Nephron (organoid): Measurements from ENCODE around the gene PNN.
"Not testable (repeated sequence)": the region's sequence is repeated elsewhere in the genome, so short reads cannot be mapped to it uniquely, and the experiment has no call there.

ENCODE experiments used
- H3K27ac Mint-ChIP-seq, 3 experiments: 2 replicates each; pipeline ENCODE4 v1.8.0; 2020; ENCODE audit warnings: mixed read lengths in 3 of 3, mild to moderate bottlenecking in 2 of 3, moderate library complexity in 1 of 3
- H3K27me3 Mint-ChIP-seq: 2 replicates; pipeline ENCODE4 v1.8.0; 2021; ENCODE audit warnings: low read depth, mild to moderate bottlenecking, moderate library complexity, mixed read lengths
- H3K36me3 Mint-ChIP-seq: 2 replicates; pipeline ENCODE4 v1.8.0; 2020; ENCODE audit warnings: low read depth, mixed read lengths
- H3K4me1 Mint-ChIP-seq: 2 replicates; pipeline ENCODE4 v1.8.0; 2020; ENCODE audit warnings: mixed read lengths
- H3K4me3 Mint-ChIP-seq, 3 experiments: 2 replicates each; pipeline ENCODE4 v1.8.0; 2020; ENCODE audit warnings: mild to moderate bottlenecking in 3 of 3, mixed read lengths in 3 of 3, moderate library complexity in 2 of 3
- H3K9me3 Mint-ChIP-seq: 2 replicates; pipeline ENCODE4 v1.8.0; 2020; ENCODE audit warnings: mixed read lengths
- TF ChIP-seq, protein P1 (sequence below), 3 experiments: fragments of 200-600 bp; sonication (generic); IDR thresholded peaks; one replicate each; pipeline ENCODE4 v1.5.0; 2021; ENCODE audit warnings: antibody characterized with exemption in 3 of 3; ENCODE audit not compliant: unreplicated experiment in 3 of 3

Gene PNN

DNA sequence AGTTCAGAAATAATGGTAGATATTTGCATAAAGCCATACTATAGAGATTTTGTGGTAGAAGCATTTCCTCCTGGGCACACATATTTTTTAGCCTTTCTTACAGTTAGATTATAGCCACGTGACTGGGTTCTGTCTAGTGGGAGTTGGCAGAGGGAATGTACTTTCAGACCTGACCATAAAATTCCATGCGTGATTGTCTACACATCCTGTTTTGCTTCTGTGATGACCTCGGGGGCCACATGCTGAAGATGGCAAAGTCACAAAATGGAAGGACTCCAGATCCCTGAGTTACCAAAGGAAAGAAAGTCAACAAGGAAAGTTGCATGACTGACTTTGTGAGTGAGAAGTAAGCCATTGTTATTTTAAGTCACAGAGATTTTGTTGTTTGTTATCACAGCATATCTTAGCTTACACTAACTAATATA lies 44.0 kb downstream of the PNN start:
- H3K4me1 Mint-ChIP-seq: no peaks in the 10 kb centered on the region
- H3K27ac Mint-ChIP-seq: peak overlapping the region in 1 of 3 experiments; percentile 10
- H3K4me3 Mint-ChIP-seq: no peak overlapping the region
- H3K9me3 Mint-ChIP-seq: no peaks in the 10 kb centered on the region
- H3K27me3 Mint-ChIP-seq: peaks cover 3% of the 10 kb centered on the region
- H3K36me3 Mint-ChIP-seq: no peaks in the 10 kb centered on the region
- TF ChIP-seq, protein P1, sequence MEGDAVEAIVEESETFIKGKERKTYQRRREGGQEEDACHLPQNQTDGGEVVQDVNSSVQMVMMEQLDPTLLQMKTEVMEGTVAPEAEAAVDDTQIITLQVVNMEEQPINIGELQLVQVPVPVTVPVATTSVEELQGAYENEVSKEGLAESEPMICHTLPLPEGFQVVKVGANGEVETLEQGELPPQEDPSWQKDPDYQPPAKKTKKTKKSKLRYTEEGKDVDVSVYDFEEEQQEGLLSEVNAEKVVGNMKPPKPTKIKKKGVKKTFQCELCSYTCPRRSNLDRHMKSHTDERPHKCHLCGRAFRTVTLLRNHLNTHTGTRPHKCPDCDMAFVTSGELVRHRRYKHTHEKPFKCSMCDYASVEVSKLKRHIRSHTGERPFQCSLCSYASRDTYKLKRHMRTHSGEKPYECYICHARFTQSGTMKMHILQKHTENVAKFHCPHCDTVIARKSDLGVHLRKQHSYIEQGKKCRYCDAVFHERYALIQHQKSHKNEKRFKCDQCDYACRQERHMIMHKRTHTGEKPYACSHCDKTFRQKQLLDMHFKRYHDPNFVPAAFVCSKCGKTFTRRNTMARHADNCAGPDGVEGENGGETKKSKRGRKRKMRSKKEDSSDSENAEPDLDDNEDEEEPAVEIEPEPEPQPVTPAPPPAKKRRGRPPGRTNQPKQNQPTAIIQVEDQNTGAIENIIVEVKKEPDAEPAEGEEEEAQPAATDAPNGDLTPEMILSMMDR (IDR thresholded peaks at IDR 0.05; ENCODE audit: unreplicated experiment in 3 of 3): no peak

DNA sequence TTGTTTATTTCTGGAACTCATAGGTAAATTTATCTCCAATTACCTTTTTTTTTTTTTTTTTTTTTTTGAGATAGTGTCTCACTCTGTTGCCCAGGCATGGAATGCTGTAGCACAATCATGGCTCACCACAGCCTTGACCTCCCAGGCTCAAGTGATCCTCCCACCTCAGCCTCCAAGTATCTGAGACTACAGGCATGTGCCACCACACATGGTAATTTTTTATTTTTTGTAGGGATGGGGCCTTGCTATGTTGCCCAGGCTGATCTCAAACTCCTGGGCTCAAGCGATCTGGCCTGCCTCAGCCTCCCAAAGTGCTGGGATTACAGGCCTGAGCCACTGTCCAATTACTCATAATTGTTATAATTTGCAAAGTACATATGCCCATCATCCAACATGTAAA lies 45.4 kb downstream of the PNN start:
- not testable (repeated sequence) for H3K36me3 Mint-ChIP-seq, H3K27ac Mint-ChIP-seq, H3K9me3 Mint-ChIP-seq, H3K4me1 Mint-ChIP-seq, H3K4me3 Mint-ChIP-seq, H3K27me3 Mint-ChIP-seq

DNA sequence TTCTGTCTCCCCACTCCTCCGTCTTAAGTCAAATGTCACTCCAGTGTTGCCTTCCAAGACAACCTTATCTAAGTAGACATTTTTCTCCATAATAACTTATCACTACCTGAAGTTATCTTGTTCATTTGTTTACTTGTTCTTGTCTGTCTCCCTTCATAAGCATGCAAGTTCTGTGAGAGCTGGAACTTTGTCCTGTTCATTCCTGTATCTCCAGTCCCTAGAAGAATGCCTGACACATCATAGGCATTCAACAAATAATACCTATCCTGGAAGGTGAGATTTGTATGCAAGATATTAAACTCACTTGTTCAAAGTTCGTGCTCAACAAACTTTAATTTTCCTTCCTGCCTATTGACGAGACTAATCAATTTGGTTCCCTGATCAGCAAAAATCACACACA lies 53.0 kb downstream of the PNN start:
- H3K36me3 Mint-ChIP-seq: no peaks in the 10 kb centered on the region
- TF ChIP-seq, protein P1 (IDR thresholded peaks at IDR 0.05; ENCODE audit: unreplicated experiment in 3 of 3): no peak
- H3K27ac Mint-ChIP-seq: no peak overlapping the region
- H3K4me1 Mint-ChIP-seq: peaks cover 4% of the 10 kb centered on the region
- H3K9me3 Mint-ChIP-seq: no peaks in the 10 kb centered on the region
- no peak overlapping the region for H3K4me3 Mint-ChIP-seq
- H3K27me3 Mint-ChIP-seq: peaks cover 3% of the 10 kb centered on the region

DNA sequence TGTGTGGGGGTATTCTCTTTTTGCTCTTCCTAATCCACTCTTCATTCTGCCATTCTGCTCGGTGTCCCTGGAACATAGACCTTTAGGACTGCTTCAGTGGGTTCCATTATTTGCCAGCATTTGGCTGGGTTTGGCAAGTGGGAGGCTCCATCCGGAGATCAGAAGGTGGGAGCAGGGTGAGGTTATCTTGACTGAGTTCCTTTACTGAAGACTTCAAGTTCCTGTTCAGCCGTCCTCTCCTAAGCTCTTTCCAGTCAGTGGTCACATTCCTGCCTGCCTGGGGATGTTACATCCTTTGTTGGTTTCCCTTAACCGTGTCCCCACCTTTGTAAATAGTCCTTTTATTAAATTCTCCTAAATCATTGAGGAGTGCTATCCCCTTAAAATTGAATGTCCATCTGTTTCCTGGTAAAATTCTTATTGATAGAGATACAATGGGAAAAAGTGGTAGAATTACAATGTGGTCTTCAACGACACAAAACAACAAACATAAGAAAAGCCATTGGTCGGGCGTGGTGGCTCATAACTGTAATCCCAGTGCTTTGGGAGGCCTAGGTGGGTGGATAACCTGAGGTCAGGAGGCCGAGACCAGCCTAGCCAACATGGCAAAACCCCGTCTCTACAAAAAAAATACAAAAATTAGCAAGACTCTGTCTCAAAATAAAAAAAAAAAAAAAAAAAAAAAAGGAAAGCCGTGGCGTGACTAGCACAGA lies 53.6 kb downstream of the PNN start:
- Mint-ChIP-seq H3K27me3 (peaks cover 3% of the 10 kb centered on the region), H3K9me3 (no peaks in the 10 kb centered on the region), H3K4me1 (peaks cover 6% of the 10 kb centered on the region), H3K4me3 (no peak overlapping the region), H3K27ac (no peak overlapping the region), H3K36me3 (no peaks in the 10 kb centered on the region)
- TF ChIP-seq, protein P1 (IDR thresholded peaks at IDR 0.05; ENCODE audit: unreplicated experiment in 3 of 3): no peak

DNA sequence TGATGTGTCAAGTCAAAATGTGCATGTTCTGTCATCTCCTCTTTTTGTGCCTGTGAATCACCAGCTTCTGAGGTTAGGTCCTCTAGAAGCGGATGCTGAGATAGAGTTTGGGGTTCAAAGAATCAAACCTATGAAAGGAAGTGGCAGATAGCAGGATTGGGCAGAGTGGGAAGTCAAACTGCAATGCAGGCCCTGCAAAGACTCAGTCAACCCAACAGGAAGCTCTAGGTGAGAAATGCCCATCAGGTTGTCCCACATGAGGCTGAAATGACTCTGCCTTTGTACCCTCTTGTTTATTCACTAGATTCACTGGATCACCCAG lies 54.1 kb downstream of the PNN start:
- Mint-ChIP-seq H3K9me3 (no peaks in the 10 kb centered on the region), H3K27ac (no peak overlapping the region), H3K4me1 (peaks cover 10% of the 10 kb centered on the region), H3K4me3 (no peak overlapping the region), H3K36me3 (no peaks in the 10 kb centered on the region), H3K27me3 (no peaks in the 10 kb centered on the region)
- TF ChIP-seq, protein P1 (IDR thresholded peaks at IDR 0.05; ENCODE audit: unreplicated experiment in 3 of 3): no peak

DNA sequence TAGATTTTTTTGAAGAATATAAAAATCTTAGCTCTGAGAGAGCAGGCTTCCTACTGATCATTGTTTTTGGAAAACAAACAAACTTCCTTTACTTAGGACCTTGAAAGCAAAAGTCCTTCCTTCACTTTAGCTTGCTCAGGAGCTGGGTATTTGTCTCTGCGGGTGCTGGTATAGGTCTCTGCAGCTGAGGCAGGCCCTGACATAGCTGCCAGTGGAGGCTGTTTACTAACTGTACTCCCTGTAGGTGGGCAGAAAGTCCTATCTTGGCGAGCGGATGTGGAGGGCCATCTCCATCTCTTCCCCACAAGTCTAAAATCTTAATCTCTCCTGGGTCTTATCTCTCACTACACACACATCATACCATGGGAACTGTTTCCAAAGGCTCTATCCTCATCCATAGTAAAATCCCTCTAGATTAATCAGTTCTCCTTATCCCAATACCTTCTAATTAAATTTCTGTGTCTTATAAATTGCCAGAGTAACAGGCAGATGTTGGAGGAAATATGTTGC lies 54.6 kb downstream of the PNN start:
- no peaks in the 10 kb centered on the region for H3K9me3 Mint-ChIP-seq
- H3K4me1 Mint-ChIP-seq: peaks cover 11% of the 10 kb centered on the region
- no peaks in the 10 kb centered on the region for H3K36me3 Mint-ChIP-seq
- H3K27ac Mint-ChIP-seq: no peak overlapping the region
- TF ChIP-seq, protein P1 (IDR thresholded peaks at IDR 0.05; ENCODE audit: unreplicated experiment in 3 of 3): no peak
- H3K27me3 Mint-ChIP-seq: no peaks in the 10 kb centered on the region
- H3K4me3 Mint-ChIP-seq: no peak overlapping the region
